NB4 (cell line): Measurements from ENCODE around the gene BORCS5.
"Not testable (repeated sequence)": the region's sequence is repeated elsewhere in the genome, so short reads cannot be mapped to it uniquely, and the experiment has no call there.

ENCODE experiments used
- DNase-seq: peaks from one replicate; pipeline ENCODE4 v3.0.0; 2010; ENCODE audit warnings: low read depth
- H3K4me3 ChIP-seq: one replicate; pipeline ENCODE4 v1.5.1; 2011; ENCODE audit warnings: mild to moderate bottlenecking, low read depth, low read length, moderate library complexity
- CTCF ChIP-seq: IDR thresholded peaks from one replicate; pipeline ENCODE4 v1.5.1; 2012; ENCODE audit warnings: low read depth, low read length
- MAX ChIP-seq: IDR thresholded peaks from 2 replicates; pipeline ENCODE4 v1.6.1; 2011; ENCODE audit warnings: low read depth, low read length
- MYC ChIP-seq: IDR thresholded peaks from 2 replicates; pipeline ENCODE4 v1.6.1; 2011; ENCODE audit warnings: low read depth, low read length
- POLR2A ChIP-seq: IDR thresholded peaks from 2 replicates; pipeline ENCODE4 v1.6.1; 2011; ENCODE audit warnings: mild to moderate bottlenecking; ENCODE audit not compliant: insufficient read length; ENCODE audit errors: extremely low read depth

Gene BORCS5

GRCh38 chr12:12501121-12501520 is 144.2 kb downstream of the BORCS5 start:
- DNase-seq = no peak
- no peak overlapping the region for H3K4me3 ChIP-seq
- TF ChIP-seq MAX (no peak), MYC (no peak), CTCF (no peak), POLR2A (no peak)

DNA sequence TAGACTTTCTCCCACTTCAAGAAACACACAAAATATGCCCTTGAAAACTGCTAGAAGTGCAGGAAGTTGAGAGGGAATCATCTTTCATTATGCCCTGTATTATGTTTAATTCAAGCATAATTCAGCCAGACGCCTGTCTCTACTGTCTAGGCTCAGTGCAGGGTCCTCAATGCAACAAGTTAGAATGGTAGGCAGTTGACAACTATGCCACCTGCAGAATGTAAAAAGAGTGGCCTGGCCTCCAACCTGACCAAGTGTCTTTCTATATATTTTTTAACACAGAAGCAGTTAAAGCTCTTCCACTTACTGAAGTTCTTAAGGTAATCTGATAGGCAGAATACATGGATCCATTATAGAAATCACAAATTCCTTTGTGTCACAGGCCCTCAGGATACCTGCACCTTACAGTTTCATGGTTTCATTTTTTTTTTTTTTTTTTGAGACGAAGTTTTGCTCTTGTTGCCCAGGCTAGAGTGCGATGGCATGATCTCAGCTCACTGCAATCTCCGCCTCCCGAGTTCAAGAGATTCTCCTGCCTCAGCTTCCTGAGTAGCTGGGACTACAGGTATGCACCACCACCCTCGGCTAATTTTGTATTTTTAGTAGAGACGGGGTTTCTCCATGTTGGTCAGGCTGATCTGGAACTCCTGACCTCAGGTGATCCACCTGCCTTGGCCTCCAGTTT is 145.4 kb downstream of the BORCS5 start:
- not testable (repeated sequence) for DNase-seq, H3K4me3 ChIP-seq

DNA sequence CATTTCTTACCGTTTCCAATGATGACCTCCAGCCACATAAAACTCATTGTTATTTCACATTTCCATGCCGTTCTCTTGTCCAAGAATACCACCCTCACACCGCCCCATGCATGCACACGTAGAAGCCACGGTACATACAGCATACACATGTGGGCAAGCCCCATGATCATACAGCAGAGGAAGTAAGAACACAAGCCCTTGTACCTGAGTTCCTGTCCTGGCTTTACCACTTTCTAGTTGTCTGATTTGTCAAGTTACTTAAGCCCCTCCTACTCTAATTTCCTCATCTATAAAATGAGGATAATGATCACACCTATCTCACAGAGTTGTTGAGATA is 145.9 kb downstream of the BORCS5 start:
- DNase-seq = no peak
- H3K4me3 ChIP-seq = no peak overlapping the region
- TF ChIP-seq CTCF = no peak
- TF ChIP-seq POLR2A = no peak
- no peak for TF ChIP-seq MYC

DNA sequence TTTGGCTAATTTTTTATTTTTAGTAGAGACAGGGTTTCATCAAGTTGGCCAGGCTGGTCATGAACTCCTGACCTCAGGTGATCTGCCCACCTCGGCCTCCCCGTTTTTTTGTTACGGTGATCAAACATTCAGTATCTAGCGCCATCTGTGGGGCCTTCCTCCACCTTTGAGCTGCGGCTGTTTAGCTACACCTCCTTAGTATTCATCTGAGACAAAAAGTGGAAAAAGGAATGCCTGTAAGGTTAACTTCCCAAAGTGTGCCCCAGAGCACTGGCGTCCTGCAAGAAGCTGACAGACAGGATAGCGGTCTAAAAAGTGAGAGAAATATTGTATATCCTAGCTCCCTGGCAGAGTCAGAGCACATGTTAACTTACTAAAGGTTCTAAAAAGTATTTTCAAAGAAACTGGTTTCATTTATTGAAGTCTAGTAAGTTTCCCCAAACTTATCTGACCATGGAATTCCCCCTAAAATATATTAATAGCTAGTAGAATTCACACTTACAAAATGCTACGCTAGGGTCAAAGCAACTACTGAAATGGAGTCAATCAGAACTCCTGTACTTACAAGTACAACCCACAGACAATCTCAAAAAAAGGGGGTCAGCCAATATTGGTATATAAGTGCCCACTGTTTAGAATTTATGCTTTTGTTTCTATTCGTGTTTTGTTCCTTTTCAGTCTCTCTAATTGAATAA is 146.7 kb downstream of the BORCS5 start:
- TF ChIP-seq POLR2A = no peak
- no peak for TF ChIP-seq MAX
- TF ChIP-seq MYC = no peak
- no peak for TF ChIP-seq CTCF
- H3K4me3 ChIP-seq = no peak overlapping the region
- no peak for DNase-seq

GRCh38 chr12:12505544-12506495 is 148.9 kb downstream of the BORCS5 start:
- TF ChIP-seq MAX (no peak), POLR2A (no peak), CTCF (no peak), MYC (no peak)

GRCh38 chr12:12506496-12506890 is 149.6 kb downstream of the BORCS5 start:
- no peak for DNase-seq
- H3K4me3 ChIP-seq = no peak overlapping the region
- TF ChIP-seq MYC (no peak), CTCF (no peak), MAX (no peak), POLR2A (no peak)

More at GRCh38 chr12:12505544-12506495, 148.9 kb downstream of the BORCS5 start:
- H3K4me3 ChIP-seq = no peak overlapping the region
- DNase-seq = no peak
